Body of pancreas (tissue), 4 donors: ENCODE data around the gene NUDT1.

Experiments
- CTCF ChIP-seq, 7 experiments: fragments of 450-650 bp in 4 of 7; fragments of 200-600 bp in 3 of 7; sonication (generic) in 3 of 7; IDR thresholded peaks; one replicate each; pipeline ENCODE4 v1.5.1; 2016 to 2019; ENCODE audit warnings: antibody characterized with exemption in 7 of 7
- POLR2A ChIP-seq, 3 donors: fragments of 450-650 bp; IDR thresholded peaks; one replicate each; pipeline ENCODE4 v1.6.1; 2016; ENCODE audit warnings: antibody characterized with exemption in 3 of 3, mild to moderate bottlenecking in 2 of 3

- TF ChIP-seq POLR2A (IDR thresholded peaks at IDR 0.05): no peak
- TF ChIP-seq CTCF (IDR thresholded peaks at IDR 0.05): no peak
Observed at GRCh38 chr7:2299870-2300512, 58.0 kb downstream of the NUDT1 start.
